BLaER1 treated with 17β-estradiol and CSF1 and Interleukin-3, amounts not matched to agents 10 nM and 100 nM (cell line): ENCODE results near the gene HPGD.

ENCODE experiments used
- H3K27ac ChIP-seq, 11 experiments: shearing (Covaris generic); formaldehyde crosslinking; 2 replicates each; pipeline ENCODE4 v1.8.1; 2022
- H3K27me3 ChIP-seq, 11 experiments: shearing (Covaris generic); formaldehyde crosslinking; 2 replicates each; pipeline ENCODE4 v1.8.1; 2022
- H3K36me3 ChIP-seq, 11 experiments: shearing (Covaris generic); formaldehyde crosslinking; 2 replicates each; pipeline ENCODE4 v1.8.1; 2022
- H3K4me1 ChIP-seq, 10 experiments: shearing (Covaris generic); formaldehyde crosslinking; 2 replicates each; pipeline ENCODE4 v1.8.1; 2022
- H3K4me2 ChIP-seq, 11 experiments: shearing (Covaris generic); formaldehyde crosslinking; 2 replicates each; pipeline ENCODE4 v1.8.1; 2022
- H3K4me3 ChIP-seq, 10 experiments: shearing (Covaris generic); formaldehyde crosslinking; 2 replicates each; pipeline ENCODE4 v1.8.1; 2022
- H3K9ac ChIP-seq, 11 experiments: shearing (Covaris generic); formaldehyde crosslinking; 2 replicates each; pipeline ENCODE4 v1.8.1; 2022
- H3K9me3 ChIP-seq, 11 experiments: shearing (Covaris generic); formaldehyde crosslinking; replicated peaks in 1 of 11; 2 replicates each; pipeline ENCODE4 v1.8.1; 2022
- H4K20me1 ChIP-seq, 11 experiments: shearing (Covaris generic); formaldehyde crosslinking; 2 replicates each; pipeline ENCODE4 v1.8.1; 2022
- Cebpa-rat ChIP-seq, 11 experiments: shearing (Covaris generic); IDR thresholded peaks; 2 replicates each; pipeline ENCODE4 v1.8.1; 2022

HPGD gene

DNA sequence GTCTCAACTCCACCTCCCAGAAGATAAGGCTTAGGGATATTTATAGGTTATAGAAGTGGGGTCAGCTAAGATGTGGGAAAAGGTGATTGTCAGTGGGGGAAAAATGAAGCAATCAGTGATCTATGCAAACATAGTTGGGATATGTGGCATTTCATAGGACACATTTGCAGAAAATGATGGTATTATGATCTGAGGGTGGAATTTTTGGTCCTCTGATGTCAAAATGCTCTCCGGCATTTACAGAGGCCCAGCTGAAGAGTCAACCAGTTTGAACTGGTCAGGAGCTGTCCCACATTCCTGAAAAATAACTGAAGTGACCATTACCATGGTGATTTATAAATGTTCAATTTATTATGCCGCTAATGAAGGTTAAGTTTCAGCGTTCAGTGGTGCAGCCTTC lies 12.2 kb upstream of the HPGD start:
- no peaks in the 10 kb centered on the region for H3K36me3 ChIP-seq
- no peak for TF ChIP-seq Cebpa-rat (IDR thresholded peaks at IDR 0.05)
- H3K4me1 ChIP-seq, result peaks cover 11 to 35% (median 23%) of the 10 kb centered on the region in 10 experiments
- no peaks in the 10 kb centered on the region for H4K20me1 ChIP-seq
- H3K9me3 ChIP-seq, result peaks cover 0 to 7% (median 0%) of the 10 kb centered on the region in 11 experiments; a peak in 1 of 22 replicates
- no peak overlapping the region for H3K27ac ChIP-seq
- H3K4me2 ChIP-seq, result no peak overlapping the region
- no peak overlapping the region for H3K4me3 ChIP-seq
- peaks cover 0 to 7% (median 0%) of the 10 kb centered on the region in 11 experiments; a peak in 2 of 22 replicates for H3K27me3 ChIP-seq
- no peak overlapping the region for H3K9ac ChIP-seq

DNA sequence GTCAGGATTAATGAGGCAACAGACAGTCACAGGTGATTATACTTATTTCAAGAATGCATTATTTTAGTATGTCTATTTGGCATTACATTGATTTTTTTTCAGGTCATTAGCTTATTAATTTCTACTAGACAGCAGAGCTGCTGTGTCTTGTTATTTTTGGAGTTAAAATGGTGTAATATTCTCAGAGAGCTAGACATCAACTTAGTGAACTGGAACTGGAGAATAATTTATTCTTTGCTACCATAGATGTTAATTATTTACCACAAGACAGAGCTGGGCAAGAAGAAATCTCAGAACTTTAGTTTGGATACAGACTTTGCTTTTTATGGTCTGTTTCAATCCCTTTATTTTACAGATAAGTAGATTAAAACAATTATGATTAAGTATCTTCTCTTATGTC lies 10.2 kb upstream of the HPGD start:
- Histone ChIP-seq H3K27ac (no peak overlapping the region), H3K36me3 (no peaks in the 10 kb centered on the region), H3K4me1 (peaks cover 11 to 40% (median 29%) of the 10 kb centered on the region in 10 experiments), H4K20me1 (no peaks in the 10 kb centered on the region), H3K9ac (no peak overlapping the region), H3K4me2 (no peak overlapping the region), H3K4me3 (no peak overlapping the region), H3K27me3 (peaks cover 0 to 5% (median 0%) of the 10 kb centered on the region in 11 experiments; a peak in 1 of 22 replicates), H3K9me3 (peaks cover 0 to 7% (median 0%) of the 10 kb centered on the region in 11 experiments; a peak in 1 of 22 replicates)
- no peak for TF ChIP-seq Cebpa-rat (IDR thresholded peaks at IDR 0.05)

- no peak overlapping the region for H3K4me3 ChIP-seq
These were observed 9.2 kb upstream of the HPGD start for GRCh38 chr4:174531486-174531885.

DNA sequence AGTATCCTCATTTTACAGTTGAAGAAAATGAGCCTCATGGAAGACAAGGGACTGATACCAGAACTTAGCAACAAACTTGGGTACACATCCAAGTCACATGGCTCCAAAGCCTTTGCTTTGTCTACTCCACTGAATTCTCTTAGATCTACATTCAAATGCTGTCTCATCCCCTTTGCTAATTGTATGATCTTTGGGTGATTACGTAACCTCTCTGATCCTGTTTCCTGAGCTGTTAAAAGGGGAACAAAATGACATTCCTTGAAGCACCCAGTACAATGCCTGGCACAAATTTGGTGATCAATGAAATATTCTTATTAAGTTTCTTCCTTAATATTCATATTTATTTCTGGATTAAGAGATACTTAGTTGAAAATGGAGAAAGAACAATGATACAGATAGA lies 5.9 kb upstream of the HPGD start:
- peak overlapping the region in 8 of 11 experiments; percentile 29 to 72 (median 64); a peak in 13 of 22 replicates for H3K4me2 ChIP-seq
- H3K27ac ChIP-seq, result peak overlapping the region in 1 of 11 experiments; percentile 30; a peak in 1 of 22 replicates
- no peaks in the 10 kb centered on the region for H3K36me3 ChIP-seq
- no peak overlapping the region for H3K4me3 ChIP-seq
- H3K4me1 ChIP-seq, result peaks cover 11 to 40% (median 29%) of the 10 kb centered on the region in 10 experiments
- H3K9me3 ChIP-seq, result peaks cover 0 to 7% (median 0%) of the 10 kb centered on the region in 11 experiments; a peak in 1 of 22 replicates
- TF ChIP-seq Cebpa-rat (IDR thresholded peaks at IDR 0.05), result peak in 6 of 11 experiments; percentile 30 to 69 (median 58); a peak in 6 of 22 replicates
- H3K9ac ChIP-seq, result no peak overlapping the region
- H3K27me3 ChIP-seq, result peaks cover 7 to 21% (median 12%) of the 10 kb centered on the region in 11 experiments
- no peaks in the 10 kb centered on the region for H4K20me1 ChIP-seq

More at GRCh38 chr4:174531486-174531885, 9.2 kb upstream of the HPGD start:
- no peak for TF ChIP-seq Cebpa-rat (IDR thresholded peaks at IDR 0.05)
- Histone ChIP-seq H3K9ac (no peak overlapping the region), H3K4me2 (no peak overlapping the region), H3K27me3 (peaks cover 0 to 5% (median 0%) of the 10 kb centered on the region in 11 experiments; a peak in 1 of 22 replicates), H3K36me3 (no peaks in the 10 kb centered on the region), H4K20me1 (no peaks in the 10 kb centered on the region), H3K4me1 (peaks cover 11 to 39% (median 29%) of the 10 kb centered on the region in 10 experiments), H3K9me3 (peaks cover 0 to 7% (median 0%) of the 10 kb centered on the region in 11 experiments; a peak in 1 of 22 replicates), H3K27ac (no peak overlapping the region)

GRCh38 chr4:174526731-174527130 lies 4.4 kb upstream of the HPGD start:
- Histone ChIP-seq H4K20me1 (no peaks in the 10 kb centered on the region), H3K4me3 (no peak overlapping the region), H3K9ac (no peak overlapping the region), H3K27me3 (peaks cover 22 to 31% (median 27%) of the 10 kb centered on the region in 11 experiments), H3K4me1 (peaks cover 15 to 48% (median 32%) of the 10 kb centered on the region in 10 experiments), H3K36me3 (no peaks in the 10 kb centered on the region), H3K27ac (no peak overlapping the region), H3K9me3 (peaks cover 0 to 16% (median 9%) of the 10 kb centered on the region in 11 experiments; a peak in 15 of 22 replicates), H3K4me2 (no peak overlapping the region; a peak in 1 of 22 replicates)
- TF ChIP-seq Cebpa-rat (IDR thresholded peaks at IDR 0.05), result no peak

GRCh38 chr4:174524242-174524641 lies 2.0 kb upstream of the HPGD start:
- TF ChIP-seq Cebpa-rat (IDR thresholded peaks at IDR 0.05), result no peak
- Histone ChIP-seq H3K9ac (no peak overlapping the region), H4K20me1 (no peaks in the 10 kb centered on the region), H3K9me3 (peaks cover 0 to 15% (median 9%) of the 10 kb centered on the region in 11 experiments; a peak in 15 of 22 replicates), H3K27me3 (peaks cover 26 to 46% (median 36%) of the 10 kb centered on the region in 11 experiments), H3K27ac (no peak overlapping the region), H3K4me3 (no peak overlapping the region), H3K36me3 (no peaks in the 10 kb centered on the region), H3K4me1 (peaks cover 0 to 48% (median 28%) of the 10 kb centered on the region in 10 experiments; a peak in 15 of 20 replicates), H3K4me2 (no peak overlapping the region)

GRCh38 chr4:174523025-174523693 lies 871 bp upstream of the HPGD start:
- Histone ChIP-seq H3K4me3 (peak overlapping the region; percentile 52 to 69 (median 61); a peak in 19 of 20 replicates), H3K4me2 (peak overlapping the region; percentile 70 to 90 (median 84)), H3K9ac (0 out of 22 replicates have a peak overlapping the region, but pooled peaks of 1 of the 11 experiments have one; percentile 38)

GRCh38 chr4:174521800-174522182 lies 497 bp downstream of the HPGD start:
- TF ChIP-seq Cebpa-rat (IDR thresholded peaks at IDR 0.05), result no peak
- peak overlapping the region in 3 of 11 experiments; percentile 31 to 54 (median 38); a peak in 3 of 22 replicates for H3K9ac ChIP-seq
- H3K27ac ChIP-seq, result peak overlapping the region in 3 of 11 experiments; percentile 1 to 29 (median 23); a peak in 2 of 22 replicates
- H3K27me3 ChIP-seq, result peaks cover 26 to 46% (median 36%) of the 10 kb centered on the region in 11 experiments
- H3K9me3 ChIP-seq, result peaks cover 0 to 15% (median 9%) of the 10 kb centered on the region in 11 experiments; a peak in 15 of 22 replicates
- no peaks in the 10 kb centered on the region for H3K36me3 ChIP-seq
- H3K4me3 ChIP-seq, result peak overlapping the region; percentile 52 to 69 (median 61)
- H4K20me1 ChIP-seq, result no peaks in the 10 kb centered on the region
- peak overlapping the region; percentile 70 to 90 (median 84) for H3K4me2 ChIP-seq
- H3K4me1 ChIP-seq, result peaks cover 0 to 41% (median 19%) of the 10 kb centered on the region in 10 experiments; a peak in 15 of 20 replicates

More at GRCh38 chr4:174523025-174523693, 871 bp upstream of the HPGD start:
- Histone ChIP-seq H3K4me1 (peaks cover 0 to 39% (median 21%) of the 10 kb centered on the region in 10 experiments; a peak in 15 of 20 replicates), H3K9me3 (peaks cover 0 to 15% (median 9%) of the 10 kb centered on the region in 11 experiments; a peak in 15 of 22 replicates), H3K27ac (no peak overlapping the region), H3K27me3 (peaks cover 26 to 46% (median 36%) of the 10 kb centered on the region in 11 experiments), H3K36me3 (no peaks in the 10 kb centered on the region), H4K20me1 (no peaks in the 10 kb centered on the region)
- TF ChIP-seq Cebpa-rat (IDR thresholded peaks at IDR 0.05), result no peak

DNA sequence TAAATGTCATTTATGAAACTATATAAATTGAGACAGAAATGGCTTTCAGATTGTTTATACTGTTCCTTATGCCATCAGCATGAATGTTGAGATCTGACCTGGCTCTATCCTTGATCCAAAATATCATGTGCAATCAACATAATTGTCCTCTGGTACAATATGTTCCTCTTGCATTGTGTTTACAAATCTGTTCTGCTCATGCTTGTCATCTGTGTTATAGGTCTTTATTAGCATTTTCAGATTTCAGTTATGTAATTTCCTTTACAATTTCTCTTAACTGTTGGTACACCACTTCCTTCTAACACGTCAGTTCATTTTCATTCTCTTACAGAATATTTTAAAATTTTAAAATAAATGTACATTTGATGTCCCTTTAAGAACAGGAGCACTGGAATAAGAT lies 1.6 kb downstream of the HPGD start:
- peaks cover 26 to 46% (median 36%) of the 10 kb centered on the region in 11 experiments for H3K27me3 ChIP-seq
- TF ChIP-seq Cebpa-rat (IDR thresholded peaks at IDR 0.05), result no peak
- peaks cover 0 to 41% (median 19%) of the 10 kb centered on the region in 10 experiments; a peak in 15 of 20 replicates for H3K4me1 ChIP-seq
- H3K9ac ChIP-seq, result no peak overlapping the region
- peaks cover 0 to 15% (median 9%) of the 10 kb centered on the region in 11 experiments; a peak in 15 of 22 replicates for H3K9me3 ChIP-seq
- H3K27ac ChIP-seq, result peak overlapping the region in 1 of 11 experiments; percentile 5; a peak in 1 of 22 replicates
- no peaks in the 10 kb centered on the region for H4K20me1 ChIP-seq
- H3K4me3 ChIP-seq, result no peak overlapping the region
- H3K36me3 ChIP-seq, result no peaks in the 10 kb centered on the region
- H3K4me2 ChIP-seq, result peak overlapping the region in 7 of 11 experiments; percentile 17 to 89 (median 57); a peak in 11 of 22 replicates
